ENCODE results near the gene OXSR1. TPM values are rescaled to one million over a fixed set of nuclear protein-coding genes. Genes with fewer than 3 reads are reported as not detected.
A peak's percentile ranks its signal among the peaks of the same experiment; 100 is the strongest.

OXSR1 gene
- total RNA-seq, 6 experiments from 2014 or later = 12.0 to 20.3 (median 15.2) TPM

DNA sequence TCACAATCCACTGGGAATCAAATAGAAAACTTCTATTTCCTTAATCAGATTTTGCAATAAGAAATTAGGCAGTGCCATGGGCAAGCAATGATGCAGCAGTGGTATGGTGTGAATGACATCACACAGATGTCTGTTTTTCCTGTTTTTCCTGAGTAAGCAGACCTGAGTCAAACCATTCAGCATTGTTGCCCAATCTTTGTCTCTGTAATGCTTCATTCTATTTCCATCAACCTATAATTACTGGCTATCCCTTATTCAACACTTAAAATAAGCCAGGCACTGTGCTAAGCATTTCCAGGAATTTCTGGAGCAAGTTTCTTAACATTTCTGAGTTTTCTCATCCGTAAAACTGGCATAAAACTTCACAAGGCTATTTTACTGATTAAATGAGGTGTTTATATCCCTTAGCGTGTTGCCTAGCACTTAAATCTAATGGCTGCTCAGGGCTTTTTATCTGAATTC, 11.3 kb upstream of the OXSR1 start:
- intact Hi-C loops (cut with DNase I) = no loop called here
- no peak overlapping the region for H3K4me3 ChIP-seq
- H3K27me3 ChIP-seq = no peaks in the 10 kb centered on the region
- WGBS (ENCODE audit: insufficient coverage, low coverage, low lambda C conversion rate, missing lambda C conversion rate) = 88% methylated on average over 2 of the region's 2 CpGs
- H3K36me3 ChIP-seq = no peaks in the 10 kb centered on the region
- ATAC-seq (peak in 2 of 4 donors; percentile 18 to 75), DNase-seq (no peak)
- TF ChIP-seq, protein P1, sequence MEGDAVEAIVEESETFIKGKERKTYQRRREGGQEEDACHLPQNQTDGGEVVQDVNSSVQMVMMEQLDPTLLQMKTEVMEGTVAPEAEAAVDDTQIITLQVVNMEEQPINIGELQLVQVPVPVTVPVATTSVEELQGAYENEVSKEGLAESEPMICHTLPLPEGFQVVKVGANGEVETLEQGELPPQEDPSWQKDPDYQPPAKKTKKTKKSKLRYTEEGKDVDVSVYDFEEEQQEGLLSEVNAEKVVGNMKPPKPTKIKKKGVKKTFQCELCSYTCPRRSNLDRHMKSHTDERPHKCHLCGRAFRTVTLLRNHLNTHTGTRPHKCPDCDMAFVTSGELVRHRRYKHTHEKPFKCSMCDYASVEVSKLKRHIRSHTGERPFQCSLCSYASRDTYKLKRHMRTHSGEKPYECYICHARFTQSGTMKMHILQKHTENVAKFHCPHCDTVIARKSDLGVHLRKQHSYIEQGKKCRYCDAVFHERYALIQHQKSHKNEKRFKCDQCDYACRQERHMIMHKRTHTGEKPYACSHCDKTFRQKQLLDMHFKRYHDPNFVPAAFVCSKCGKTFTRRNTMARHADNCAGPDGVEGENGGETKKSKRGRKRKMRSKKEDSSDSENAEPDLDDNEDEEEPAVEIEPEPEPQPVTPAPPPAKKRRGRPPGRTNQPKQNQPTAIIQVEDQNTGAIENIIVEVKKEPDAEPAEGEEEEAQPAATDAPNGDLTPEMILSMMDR (IDR thresholded peaks at IDR 0.05) = no peak
- TF ChIP-seq POLR2A (IDR thresholded peaks at IDR 0.05) = no peak
- H3K27ac ChIP-seq = no peak overlapping the region
- no peaks in the 10 kb centered on the region for H3K9me3 ChIP-seq
- H3K4me1 ChIP-seq = no peaks in the 10 kb centered on the region

DNA sequence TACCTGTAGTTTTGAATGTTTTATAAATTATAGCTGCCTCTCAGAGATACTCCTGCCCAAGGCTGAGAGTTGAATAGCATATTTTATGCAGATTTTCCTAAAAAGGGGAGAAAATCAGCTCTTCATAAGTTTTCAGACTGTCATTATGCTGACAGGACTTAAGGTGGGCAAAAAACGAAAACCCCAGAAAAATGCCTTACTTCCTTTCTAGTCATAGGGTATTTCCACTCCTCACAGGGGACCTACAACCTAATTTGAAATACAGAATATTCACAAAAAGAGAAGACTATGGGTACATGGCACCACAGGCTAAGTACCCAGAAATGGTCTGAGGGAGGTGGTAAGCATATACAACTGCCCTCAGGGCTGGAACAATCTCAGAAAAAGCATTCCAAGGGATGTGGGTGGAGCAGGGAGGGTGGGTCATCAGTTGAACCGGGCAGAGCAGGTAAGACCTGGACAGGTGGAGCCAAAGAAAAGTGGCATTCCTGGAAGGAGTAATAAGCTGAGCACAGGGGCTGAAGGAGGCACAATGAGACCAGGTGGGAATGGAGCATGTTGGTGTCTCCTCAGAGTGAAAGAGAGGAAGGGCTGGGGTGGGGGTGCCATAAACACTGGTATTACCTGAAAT, 10.6 kb upstream of the OXSR1 start:
- no peak for ATAC-seq
- 69% methylated on average over 2 of the region's 2 CpGs for WGBS (ENCODE audit: insufficient coverage, low coverage, low lambda C conversion rate, missing lambda C conversion rate)
- H3K36me3 ChIP-seq = no peaks in the 10 kb centered on the region
- H3K9me3 ChIP-seq = no peaks in the 10 kb centered on the region
- H3K4me3 ChIP-seq = no peak overlapping the region
- TF ChIP-seq POLR2A (IDR thresholded peaks at IDR 0.05) = no peak
- TF ChIP-seq, protein P1 (IDR thresholded peaks at IDR 0.05) = no peak
- intact Hi-C loops (cut with DNase I) = no loop called here
- H3K27me3 ChIP-seq = no peaks in the 10 kb centered on the region
- DNase-seq = no peak
- H3K4me1 ChIP-seq = no peaks in the 10 kb centered on the region
- H3K27ac ChIP-seq = no peak overlapping the region

DNA sequence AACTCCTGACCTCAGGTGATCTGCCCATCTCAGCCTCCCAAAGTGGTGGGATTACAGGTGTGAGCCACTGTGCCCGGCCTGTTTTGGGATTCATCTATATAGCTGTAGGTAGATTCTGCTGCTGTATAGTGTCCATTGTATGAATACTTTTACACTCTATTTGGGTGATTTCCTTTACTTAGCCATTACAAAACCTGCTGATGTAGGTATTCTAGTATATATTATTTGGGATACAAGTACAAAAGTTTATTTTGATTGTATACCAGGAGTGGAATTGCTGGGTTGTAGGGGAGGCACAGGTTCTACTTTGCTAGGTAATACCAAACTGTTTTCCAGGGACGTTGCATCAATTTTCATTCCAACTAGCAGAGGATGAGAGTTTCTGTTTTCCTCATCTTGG, 9.5 kb upstream of the OXSR1 start:
- H3K4me3 ChIP-seq = no peak overlapping the region
- H3K27ac ChIP-seq = no peak overlapping the region
- H3K27me3 ChIP-seq = no peaks in the 10 kb centered on the region
- DNase-seq (no peak), ATAC-seq (no peak)
- no peaks in the 10 kb centered on the region for H3K4me1 ChIP-seq
- H3K36me3 ChIP-seq = no peaks in the 10 kb centered on the region
- no peaks in the 10 kb centered on the region for H3K9me3 ChIP-seq
- 63% methylated on average over 1 of the region's 2 CpGs for WGBS (ENCODE audit: insufficient coverage, low coverage, low lambda C conversion rate, missing lambda C conversion rate)
- no peak for TF ChIP-seq POLR2A (IDR thresholded peaks at IDR 0.05)
- TF ChIP-seq, protein P1 (IDR thresholded peaks at IDR 0.05) = no peak
- intact Hi-C loops (cut with DNase I) = no loop called here

DNA sequence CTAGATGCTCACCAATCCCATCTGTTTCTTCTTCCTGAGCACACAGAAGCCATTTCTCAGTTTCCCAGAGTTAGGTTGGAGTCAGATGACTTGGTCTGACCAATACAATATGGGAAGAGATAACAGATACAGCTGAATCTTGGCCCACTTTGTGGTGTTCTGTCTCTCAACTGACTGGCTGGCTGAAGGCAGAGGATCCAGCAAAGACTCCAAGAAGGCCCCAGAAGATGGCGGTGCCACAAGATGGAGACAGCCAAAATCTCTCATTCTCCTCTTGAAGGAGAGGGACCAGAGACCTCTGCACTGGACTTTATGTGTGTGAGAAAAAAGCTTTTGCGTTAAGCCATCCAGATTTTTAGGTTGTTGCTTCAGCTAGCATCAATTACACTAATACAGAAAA, 8.2 kb upstream of the OXSR1 start:
- Histone ChIP-seq H3K4me1 (no peaks in the 10 kb centered on the region), H3K4me3 (no peak overlapping the region), H3K27ac (no peak overlapping the region), H3K36me3 (no peaks in the 10 kb centered on the region), H3K27me3 (no peaks in the 10 kb centered on the region), H3K9me3 (no peaks in the 10 kb centered on the region)
- ATAC-seq (no peak), DNase-seq (no peak)
- 75% methylated on average over 2 of the region's 2 CpGs for WGBS (ENCODE audit: insufficient coverage, low coverage, low lambda C conversion rate, missing lambda C conversion rate)
- intact Hi-C loops (cut with DNase I) = no loop called here
- TF ChIP-seq, protein P1 (IDR thresholded peaks at IDR 0.05) = no peak
- no peak for TF ChIP-seq POLR2A (IDR thresholded peaks at IDR 0.05)
